Measurements from ENCODE around the gene MRPL1. TPM values are rescaled to one million over a fixed set of nuclear protein-coding genes. Genes with fewer than 3 reads are reported as not detected.

MRPL1 gene
- total and polyA plus RNA-seq, 9 of the 15 experiments (the other 6 are each of a cell fraction or from before 2014, with no cell fraction given) = 38.4 to 75.7 (median 63.7) TPM

- TF ChIP-seq CTCFL (IDR thresholded peaks at IDR 0.05; ENCODE audit: borderline replicate concordance, insufficient read depth, low read depth, low read length, poor library complexity, severe bottlenecking) (no peak), BRD4 (IDR thresholded peaks at IDR 0.05) (no peak), DEAF1 (CRISPR knock-in tag; IDR thresholded peaks at IDR 0.05) (no peak), JUND (IDR thresholded peaks at IDR 0.05; ENCODE audit: borderline replicate concordance, low read depth, low read length) (peak; percentile 53; the same call in 1 of the 2 replicates), JUND (tag; IDR thresholded peaks at IDR 0.05; ENCODE audit: borderline replicate concordance, low read depth, low read length) (peak; percentile 71; the same call in 2 of the 3 replicates), CHCHD3 (CRISPR knock-in tag; IDR thresholded peaks at IDR 0.05) (no peak), ZNF511 (CRISPR knock-in tag; IDR thresholded peaks at IDR 0.05) (no peak), MTA2 (IDR thresholded peaks at IDR 0.05; ENCODE audit: low read depth) (peak; percentile 77), WHSC1 (IDR thresholded peaks at IDR 0.05; ENCODE audit: low read length) (no peak), ZNF354B (CRISPR knock-in tag; IDR thresholded peaks at IDR 0.05) (no peak), GATAD2B (IDR thresholded peaks at IDR 0.05; ENCODE audit: borderline replicate concordance) (0 out of 2 replicates have a peak, but pooled peaks have one; percentile 63), SAFB (IDR thresholded peaks at IDR 0.05; ENCODE audit: borderline replicate concordance, low read depth, low read length) (no peak), PREB (CRISPR knock-in tag; IDR thresholded peaks at IDR 0.05) (no peak), XRCC4 (IDR thresholded peaks at IDR 0.05; ENCODE audit: extremely low read depth, insufficient read depth, insufficient read length) (no peak), FOSL1 (tag; conservative IDR thresholded peaks at IDR 0.05) (0 out of 2 replicates have a peak, but pooled peaks have one; percentile 29), ZNF395 (CRISPR knock-in tag; IDR thresholded peaks at IDR 0.05) (no peak), TBL1XR1 (IDR thresholded peaks at IDR 0.05; ENCODE audit: low read length in 2 of 2) (0 out of 4 replicates have a peak, but pooled peaks of 1 of the 2 experiments have one; percentile 12), RCOR1 (IDR thresholded peaks at IDR 0.05; ENCODE audit: borderline replicate concordance in 1 of 2, low read depth in 2 of 2, low read length in 2 of 2) (peak in 1 of 2 experiments; percentile 69; a peak in 2 of 4 replicates), SAFB2 (IDR thresholded peaks at IDR 0.05; ENCODE audit: borderline replicate concordance, low read depth, low read length, severe bottlenecking) (no peak)
These were observed 43.1 kb downstream of the MRPL1 start (continued) for GRCh38 chr4:77905651-77906263.

All from K562 (cell line).